Fibroblast of peridontal ligament (primary cell): ENCODE results near the gene TBX19.
A peak's percentile ranks its signal among the peaks of the same experiment; 100 is the strongest.

Experiments
- DNase-seq: peaks from one replicate; pipeline ENCODE4 v3.0.0-alpha.2; 2010; ENCODE audit errors: extremely low read depth

TBX19 gene

GRCh38 chr1:168280296-168280927 is at the start of gene TBX19:
Gene TBX19 (plus strand): TSS chr1:168280877. CDS start chr1:168281091, 214 bp downstream.
- DNase-seq = no peak

GRCh38 chr1:168234846-168235547 is 45.7 kb upstream of the TBX19 start:
- DNase-seq = peak; percentile 40

- DNase-seq = peak; percentile 53
These were observed 45.2 kb upstream of the TBX19 start for GRCh38 chr1:168235548-168235885.

- DNase-seq = no peak
These were observed 44.7 kb upstream of the TBX19 start for GRCh38 chr1:168235937-168236336.

- no peak for DNase-seq
These were observed 43.7 kb upstream of the TBX19 start for GRCh38 chr1:168236836-168237611.

GRCh38 chr1:168243198-168243597 is 37.5 kb upstream of the TBX19 start:
- peak; percentile 39 for DNase-seq

GRCh38 chr1:168243636-168244212 is 37.0 kb upstream of the TBX19 start:
- DNase-seq = peak; percentile 66

GRCh38 chr1:168245042-168245441 is 35.6 kb upstream of the TBX19 start:
- DNase-seq = no peak

GRCh38 chr1:168246506-168246905 is 34.2 kb upstream of the TBX19 start:
- DNase-seq = no peak

GRCh38 chr1:168252204-168252733 is 28.4 kb upstream of the TBX19 start:
- DNase-seq = peak; percentile 40

GRCh38 chr1:168256164-168256563 is 24.5 kb upstream of the TBX19 start:
- DNase-seq = no peak

GRCh38 chr1:168257397-168257796 is 23.3 kb upstream of the TBX19 start:
- DNase-seq = no peak

- DNase-seq = no peak
These were observed 21.1 kb upstream of the TBX19 start for GRCh38 chr1:168259567-168259966.

- no peak for DNase-seq
These were observed 20.3 kb upstream of the TBX19 start for GRCh38 chr1:168260393-168260792.

GRCh38 chr1:168261390-168261789 is 19.3 kb upstream of the TBX19 start:
- DNase-seq = peak; percentile 77

GRCh38 chr1:168263130-168263529 is 17.5 kb upstream of the TBX19 start:
- no peak for DNase-seq

GRCh38 chr1:168264296-168264695 is 16.4 kb upstream of the TBX19 start:
- DNase-seq = no peak

- no peak for DNase-seq
These were observed 15.1 kb upstream of the TBX19 start for GRCh38 chr1:168265596-168265995.

- no peak for DNase-seq
These were observed 14.0 kb upstream of the TBX19 start for GRCh38 chr1:168266644-168267186.

GRCh38 chr1:168271636-168272035 is 9.0 kb upstream of the TBX19 start:
- DNase-seq = no peak

GRCh38 chr1:168273575-168273974 is 7.1 kb upstream of the TBX19 start:
- no peak for DNase-seq

- DNase-seq = no peak
These were observed 1.4 kb upstream of the TBX19 start for GRCh38 chr1:168279253-168279652.
